ENCODE results near the gene SMYD3. TPM values are rescaled to one million over a fixed set of nuclear protein-coding genes. Genes with fewer than 3 reads are reported as not detected.
A peak's percentile ranks its signal among the peaks of the same experiment; 100 is the strongest.

Gene SMYD3
- polyA plus RNA-seq, 1 donor from 2014 or later, result 48.6 TPM

DNA sequence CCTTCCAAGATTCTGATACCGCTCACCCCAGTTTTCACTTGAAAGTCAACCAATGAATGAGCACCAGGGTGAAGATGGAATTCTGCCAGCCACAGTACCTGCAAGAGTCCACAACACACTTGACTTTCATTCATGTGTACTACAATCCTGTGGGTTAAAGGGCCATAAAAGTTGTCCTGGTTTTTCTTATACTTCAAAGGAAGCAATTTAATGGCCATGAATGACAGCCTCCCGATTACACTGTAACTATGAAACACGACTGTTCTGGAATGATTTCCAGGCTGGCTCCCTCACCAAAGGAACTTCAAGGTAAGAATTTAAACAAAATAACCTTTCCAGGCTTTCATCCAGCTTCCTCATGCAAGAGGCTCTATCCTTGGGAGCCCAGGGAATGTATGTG lies 502.8 kb downstream of the SMYD3 start:
- Histone ChIP-seq H3K36me3 (ENCODE audit: insufficient read depth, low read length) (no peaks in the 10 kb centered on the region), H3K27ac (ENCODE audit: low read length) (no peak overlapping the region), H3K4me3 (ENCODE audit: low read length) (no peak overlapping the region), H3K4me2 (ENCODE audit: low read length) (no peak overlapping the region), H2AFZ (ENCODE audit: low read depth, low read length) (no peak overlapping the region), H4K20me1 (ENCODE audit: insufficient read depth) (no peaks in the 10 kb centered on the region), H3K9ac (ENCODE audit: low read length) (no peak overlapping the region), H3K79me2 (replicated peaks; ENCODE audit: insufficient read depth, low read length) (no peaks in the 10 kb centered on the region), H3K27me3 (ENCODE audit: insufficient read depth, low read depth, low read length) (no peaks in the 10 kb centered on the region), H3F3A (ENCODE audit: insufficient read depth, low read length, poor library complexity, severe bottlenecking) (no peaks in the 10 kb centered on the region), H3K9me3 (ENCODE audit: low read length) (no peaks in the 10 kb centered on the region), H3K9me2 (ENCODE audit: insufficient read depth, low read length) (no peaks in the 10 kb centered on the region)
- TF ChIP-seq TAF1 (IDR thresholded peaks at IDR 0.05; ENCODE audit: low read depth), result no peak
- TF ChIP-seq, protein P1, sequence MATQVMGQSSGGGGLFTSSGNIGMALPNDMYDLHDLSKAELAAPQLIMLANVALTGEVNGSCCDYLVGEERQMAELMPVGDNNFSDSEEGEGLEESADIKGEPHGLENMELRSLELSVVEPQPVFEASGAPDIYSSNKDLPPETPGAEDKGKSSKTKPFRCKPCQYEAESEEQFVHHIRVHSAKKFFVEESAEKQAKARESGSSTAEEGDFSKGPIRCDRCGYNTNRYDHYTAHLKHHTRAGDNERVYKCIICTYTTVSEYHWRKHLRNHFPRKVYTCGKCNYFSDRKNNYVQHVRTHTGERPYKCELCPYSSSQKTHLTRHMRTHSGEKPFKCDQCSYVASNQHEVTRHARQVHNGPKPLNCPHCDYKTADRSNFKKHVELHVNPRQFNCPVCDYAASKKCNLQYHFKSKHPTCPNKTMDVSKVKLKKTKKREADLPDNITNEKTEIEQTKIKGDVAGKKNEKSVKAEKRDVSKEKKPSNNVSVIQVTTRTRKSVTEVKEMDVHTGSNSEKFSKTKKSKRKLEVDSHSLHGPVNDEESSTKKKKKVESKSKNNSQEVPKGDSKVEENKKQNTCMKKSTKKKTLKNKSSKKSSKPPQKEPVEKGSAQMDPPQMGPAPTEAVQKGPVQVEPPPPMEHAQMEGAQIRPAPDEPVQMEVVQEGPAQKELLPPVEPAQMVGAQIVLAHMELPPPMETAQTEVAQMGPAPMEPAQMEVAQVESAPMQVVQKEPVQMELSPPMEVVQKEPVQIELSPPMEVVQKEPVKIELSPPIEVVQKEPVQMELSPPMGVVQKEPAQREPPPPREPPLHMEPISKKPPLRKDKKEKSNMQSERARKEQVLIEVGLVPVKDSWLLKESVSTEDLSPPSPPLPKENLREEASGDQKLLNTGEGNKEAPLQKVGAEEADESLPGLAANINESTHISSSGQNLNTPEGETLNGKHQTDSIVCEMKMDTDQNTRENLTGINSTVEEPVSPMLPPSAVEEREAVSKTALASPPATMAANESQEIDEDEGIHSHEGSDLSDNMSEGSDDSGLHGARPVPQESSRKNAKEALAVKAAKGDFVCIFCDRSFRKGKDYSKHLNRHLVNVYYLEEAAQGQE (IDR thresholded peaks at IDR 0.05; ENCODE audit: borderline replicate concordance), result no peak
- no peak for TF ChIP-seq POLR2AphosphoS5 (IDR thresholded peaks at IDR 0.05)
- TF ChIP-seq CTCF (IDR thresholded peaks at IDR 0.05; ENCODE audit: poor library complexity, severe bottlenecking), result no peak
- no peak for TF ChIP-seq MXI1 (conservative IDR thresholded peaks at IDR 0.05; ENCODE audit: poor library complexity, severe bottlenecking)
- no peak for TF ChIP-seq EZH2 (IDR thresholded peaks at IDR 0.05; ENCODE audit: borderline replicate concordance, insufficient read depth, low read length, poor library complexity, severe bottlenecking)
- TF ChIP-seq EP300 (conservative IDR thresholded peaks at IDR 0.05; ENCODE audit: poor library complexity, severe bottlenecking), result no peak
- no peak for TF ChIP-seq SMC3 (conservative IDR thresholded peaks at IDR 0.05; ENCODE audit: poor library complexity)
- TF ChIP-seq RAD21 (conservative IDR thresholded peaks at IDR 0.05), result no peak

- H3K9me2 ChIP-seq (ENCODE audit: insufficient read depth, low read length), result no peaks in the 10 kb centered on the region
- H2AFZ ChIP-seq (ENCODE audit: low read depth, low read length), result no peak overlapping the region
- TF ChIP-seq EZH2 (IDR thresholded peaks at IDR 0.05; ENCODE audit: borderline replicate concordance, insufficient read depth, low read length, poor library complexity, severe bottlenecking), result no peak
- peak; percentile 58 for TF ChIP-seq SMC3 (conservative IDR thresholded peaks at IDR 0.05; ENCODE audit: poor library complexity)
- TF ChIP-seq MXI1 (conservative IDR thresholded peaks at IDR 0.05; ENCODE audit: poor library complexity, severe bottlenecking), result no peak
- peak; percentile 31 for TF ChIP-seq CTCF (IDR thresholded peaks at IDR 0.05; ENCODE audit: poor library complexity, severe bottlenecking)
- no peak for TF ChIP-seq TAF1 (IDR thresholded peaks at IDR 0.05; ENCODE audit: low read depth)
- TF ChIP-seq, protein P1 (IDR thresholded peaks at IDR 0.05; ENCODE audit: borderline replicate concordance), result no peak
- H3K4me3 ChIP-seq (ENCODE audit: low read length), result no peak overlapping the region
- H3K4me2 ChIP-seq (ENCODE audit: low read length), result no peak overlapping the region
- H3K9me3 ChIP-seq (ENCODE audit: low read length), result no peaks in the 10 kb centered on the region
- no peak overlapping the region for H3K27ac ChIP-seq (ENCODE audit: low read length)
- H4K20me1 ChIP-seq (ENCODE audit: insufficient read depth), result no peaks in the 10 kb centered on the region
- no peaks in the 10 kb centered on the region for H3K36me3 ChIP-seq (ENCODE audit: insufficient read depth, low read length)
- H3K79me2 ChIP-seq (replicated peaks; ENCODE audit: insufficient read depth, low read length), result no peaks in the 10 kb centered on the region
- no peaks in the 10 kb centered on the region for H3K27me3 ChIP-seq (ENCODE audit: insufficient read depth, low read depth, low read length)
- H3K9ac ChIP-seq (ENCODE audit: low read length), result no peak overlapping the region
- H3F3A ChIP-seq (ENCODE audit: insufficient read depth, low read length, poor library complexity, severe bottlenecking), result no peaks in the 10 kb centered on the region
Observed at GRCh38 chr1:246003442-246003730, 503.7 kb downstream of the SMYD3 start.

Data from neural cell (in vitro differentiated cells).